ENCODE measurements around the gene ARID4A.
"Not testable (repeated sequence)": the region's sequence is repeated elsewhere in the genome, so short reads cannot be mapped to it uniquely, and the experiment has no call there.

Gene ARID4A

GRCh38 chr14:58288106-58288792 lies 10.1 kb upstream of the ARID4A start:
- in situ Hi-C loops (cut with MboI; ENCODE audit: low sequenced_read_pairs), result no loop called here

- in situ Hi-C loops (cut with MboI; ENCODE audit: low sequenced_read_pairs), result no loop called here
Measured at GRCh38 chr14:58291646-58292045, 6.7 kb upstream of the ARID4A start.

GRCh38 chr14:58292187-58292586 lies 6.2 kb upstream of the ARID4A start:
- in situ Hi-C loops (cut with MboI; ENCODE audit: low sequenced_read_pairs), result no loop called here

- in situ Hi-C loops (cut with MboI; ENCODE audit: low sequenced_read_pairs), result no loop called here
Measured at GRCh38 chr14:58294201-58294600, 4.2 kb upstream of the ARID4A start.

GRCh38 chr14:58296726-58297125 lies 1.6 kb upstream of the ARID4A start:
- in situ Hi-C loops (cut with MboI; ENCODE audit: low sequenced_read_pairs), result no loop called here

GRCh38 chr14:58297412-58297761 lies 968 bp upstream of the ARID4A start:
- in situ Hi-C loops (cut with MboI; ENCODE audit: low sequenced_read_pairs), result no loop called here

GRCh38 chr14:58297762-58298476 lies 436 bp upstream of the ARID4A start:
- in situ Hi-C loops (cut with MboI; ENCODE audit: low sequenced_read_pairs), result no loop called here

- in situ Hi-C loops (cut with MboI; ENCODE audit: low sequenced_read_pairs), result no loop called here
Measured at GRCh38 chr14:58299401-58300330, 1.3 kb downstream of the ARID4A start.

- in situ Hi-C loops (cut with MboI; ENCODE audit: low sequenced_read_pairs), result no loop called here
Measured at GRCh38 chr14:58301416-58301815, 3.1 kb downstream of the ARID4A start.

GRCh38 chr14:58305730-58306129 lies 7.4 kb downstream of the ARID4A start:
- in situ Hi-C loops (cut with MboI; ENCODE audit: low sequenced_read_pairs), result no loop called here

- in situ Hi-C loops (cut with MboI; ENCODE audit: low sequenced_read_pairs), result no loop called here
Measured at GRCh38 chr14:58307597-58308316, 9.4 kb downstream of the ARID4A start.

GRCh38 chr14:58309086-58309485 lies 10.7 kb downstream of the ARID4A start:
- in situ Hi-C loops (cut with MboI; ENCODE audit: low sequenced_read_pairs), result no loop called here

GRCh38 chr14:58313699-58314098 lies 15.3 kb downstream of the ARID4A start:
- in situ Hi-C loops (cut with MboI; ENCODE audit: low sequenced_read_pairs), result no loop called here

- in situ Hi-C loops (cut with MboI; ENCODE audit: low sequenced_read_pairs), result no loop called here
Measured at GRCh38 chr14:58315606-58316005, 17.3 kb downstream of the ARID4A start.

- in situ Hi-C loops (cut with MboI; ENCODE audit: low sequenced_read_pairs), result no loop called here
Measured at GRCh38 chr14:58327019-58327418, 28.7 kb downstream of the ARID4A start.

- in situ Hi-C loops (cut with MboI; ENCODE audit: low sequenced_read_pairs), result no loop called here
Measured at GRCh38 chr14:58331111-58331510, 32.8 kb downstream of the ARID4A start.

GRCh38 chr14:58332561-58332960 lies 34.2 kb downstream of the ARID4A start:
- in situ Hi-C loops (cut with MboI; ENCODE audit: low sequenced_read_pairs), result no loop called here

- in situ Hi-C loops (cut with MboI; ENCODE audit: low sequenced_read_pairs), result not testable (repeated sequence)
Measured at GRCh38 chr14:58339666-58340065, 41.3 kb downstream of the ARID4A start.

- in situ Hi-C loops (cut with MboI; ENCODE audit: low sequenced_read_pairs), result no loop called here
Measured at GRCh38 chr14:58341152-58341748, 42.9 kb downstream of the ARID4A start.

GRCh38 chr14:58343535-58343934 lies 45.2 kb downstream of the ARID4A start:
- in situ Hi-C loops (cut with MboI; ENCODE audit: low sequenced_read_pairs), result not testable (repeated sequence)
